22Rv1 (cell line): ENCODE data around the gene HEPN1.

ENCODE experiments used
- H3K27ac ChIP-seq: fragments of 450-650 bp; 2 replicates; pipeline ENCODE4 v1.5.1; 2017
- CTCF ChIP-seq: fragments of 450-650 bp; IDR thresholded peaks from 2 replicates; pipeline ENCODE4 v1.5.1; 2017; ENCODE audit warnings: mild to moderate bottlenecking
- ZFX ChIP-seq: fragments of 450-650 bp; IDR thresholded peaks from 2 replicates; pipeline ENCODE4 v1.6.1; 2017; ENCODE audit warnings: antibody characterized with exemption, borderline replicate concordance

The HEPN1 gene

GRCh38 chr11:124884869-124885479, 34.1 kb upstream of the HEPN1 start:
- no peak for TF ChIP-seq CTCF
- TF ChIP-seq ZFX: no peak
- no peak overlapping the region for H3K27ac ChIP-seq

DNA sequence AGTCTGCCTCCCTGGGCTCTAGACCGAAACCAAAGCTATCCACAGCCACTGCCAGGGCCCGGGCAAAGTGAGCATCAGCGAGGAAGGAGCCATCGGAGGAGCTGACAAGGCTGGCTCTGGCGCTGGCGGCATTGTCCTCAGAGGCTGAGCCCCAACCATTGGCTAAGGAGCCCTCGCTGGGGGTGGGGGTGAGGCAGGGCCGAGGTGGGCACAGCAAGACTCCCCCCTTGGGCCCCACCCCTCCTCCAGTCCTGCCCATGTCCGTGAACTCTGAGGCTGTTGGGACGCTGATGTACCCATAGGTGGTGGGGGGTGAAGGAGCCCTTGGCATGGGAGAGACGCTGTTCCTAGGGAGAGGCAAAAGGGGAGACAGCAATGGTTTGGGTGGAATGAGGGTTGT, 32.6 kb upstream of the HEPN1 start:
- TF ChIP-seq CTCF: no peak
- no peak for TF ChIP-seq ZFX
- H3K27ac ChIP-seq: no peak overlapping the region

DNA sequence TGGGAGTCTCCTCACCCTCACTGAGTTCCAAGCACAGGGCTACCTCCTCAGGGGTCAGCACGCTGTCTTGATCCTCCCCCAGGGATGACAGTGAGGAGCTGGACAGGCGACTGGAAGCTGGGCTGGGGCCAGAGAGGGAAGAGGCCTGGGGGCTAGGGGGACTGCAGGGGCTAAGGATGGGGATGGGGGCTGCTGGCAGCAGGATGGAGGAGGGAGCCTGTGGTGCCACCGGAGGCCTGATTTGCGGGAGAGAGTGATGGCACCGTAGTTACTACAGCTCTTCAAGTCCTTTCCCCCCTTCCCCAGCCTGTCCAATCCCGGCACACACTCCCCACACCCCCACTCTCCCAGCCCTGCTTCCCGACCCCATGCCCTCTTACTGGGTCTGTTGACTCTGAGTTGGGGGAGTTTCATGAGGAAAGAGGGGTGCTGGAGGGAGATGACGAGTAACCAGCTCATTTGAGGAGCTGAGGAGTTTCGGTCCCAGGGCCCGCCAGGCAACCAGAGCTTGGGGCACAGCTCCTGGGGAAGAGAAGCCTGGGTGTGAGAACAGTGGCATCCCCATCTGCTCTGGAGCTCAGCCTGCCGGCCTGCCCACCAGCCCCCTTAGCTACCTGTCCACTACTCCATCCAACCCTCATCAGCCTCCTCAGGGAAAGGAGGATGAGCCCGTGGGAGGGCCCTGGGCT, 31.9 kb upstream of the HEPN1 start:
- no peak overlapping the region for H3K27ac ChIP-seq
- TF ChIP-seq CTCF (no peak), ZFX (no peak)

- no peak for TF ChIP-seq ZFX
- no peak overlapping the region for H3K27ac ChIP-seq
These were observed 31.4 kb upstream of the HEPN1 start for GRCh38 chr11:124887667-124888013.

DNA sequence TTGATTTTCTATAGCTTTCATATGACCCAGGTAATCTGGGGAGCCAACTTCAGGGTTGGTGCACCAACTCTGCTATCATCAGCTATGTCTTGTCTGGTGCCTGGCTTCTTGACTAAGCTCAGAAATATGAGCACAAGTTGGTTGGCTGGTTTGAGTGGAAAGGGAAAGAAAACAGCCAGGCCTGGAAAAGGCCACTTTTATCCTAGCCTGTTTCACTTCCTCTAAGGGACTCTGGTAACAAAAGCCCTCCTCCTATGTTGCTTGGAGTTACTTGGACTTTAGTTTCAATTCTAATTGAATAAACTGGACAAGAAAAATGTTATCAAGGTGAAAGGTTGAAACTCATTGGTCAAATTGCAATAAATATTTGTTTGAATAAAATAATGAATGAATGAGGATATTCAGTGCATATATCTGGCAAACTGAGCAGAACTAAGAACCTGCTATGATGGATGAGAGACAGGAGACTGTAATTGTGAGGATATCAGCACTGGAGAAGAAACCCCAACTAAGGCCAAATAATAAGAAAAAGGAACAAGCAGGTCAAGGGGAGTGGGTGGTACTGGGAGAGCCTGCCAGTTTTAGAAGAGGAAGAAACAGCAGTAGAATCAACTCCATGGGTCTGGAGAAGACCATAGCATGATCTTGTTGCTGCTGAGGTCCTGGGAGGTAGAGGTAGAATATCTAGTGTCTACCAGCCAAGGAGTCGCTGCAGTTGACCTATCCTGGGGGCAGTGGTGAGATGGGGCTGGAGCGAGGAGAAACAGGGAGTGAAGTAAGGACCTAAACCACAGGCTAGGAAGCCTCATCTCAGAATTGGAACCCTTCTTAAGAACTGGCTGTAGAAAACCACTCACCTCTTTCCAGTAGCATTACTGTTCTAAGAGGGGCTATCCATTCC, 29.6 kb upstream of the HEPN1 start:
- TF ChIP-seq CTCF (no peak), ZFX (no peak)
- no peak overlapping the region for H3K27ac ChIP-seq

- no peak overlapping the region for H3K27ac ChIP-seq
- TF ChIP-seq CTCF: no peak
- TF ChIP-seq ZFX: no peak
These were observed 28.9 kb upstream of the HEPN1 start for GRCh38 chr11:124890151-124890550.

- TF ChIP-seq ZFX (no peak), CTCF (no peak)
- H3K27ac ChIP-seq: no peak overlapping the region
These were observed 28.2 kb upstream of the HEPN1 start for GRCh38 chr11:124890683-124891372.
